ENCODE measurements around the gene COL13A1. TPM values are rescaled to one million over a fixed set of nuclear protein-coding genes. Genes with fewer than 3 reads are reported as not detected.

COL13A1 gene
- total RNA-seq, 1 experiment from 2014 or later, result 3.6 TPM

- H3K4me3 Mint-ChIP-seq, result no peak overlapping the region; a peak in 1 of 5 replicates
Observed at GRCh38 chr10:69847458-69847857, 45.8 kb downstream of the COL13A1 start.

More at GRCh38 chr10:69847458-69847857, 45.8 kb downstream of the COL13A1 start:
- Mint-ChIP-seq H3K36me3 (ENCODE audit: insufficient read depth in 1 of 3, low read depth in 3 of 3) (no peaks in the 10 kb centered on the region), H3K27me3 (ENCODE audit: low read depth) (no peaks in the 10 kb centered on the region; the same call in 1 of the 2 replicates), H3K27ac (no peak overlapping the region), H3K9me3 (no peaks in the 10 kb centered on the region), H3K4me1 (peaks cover 72 to 73% of the 10 kb centered on the region in 2 experiments)
- Histone ChIP-seq H3K23me2 (ENCODE audit: insufficient read length, low read depth, low read length, poor library complexity, severe bottlenecking) (no peaks in the 10 kb centered on the region), H2AFZ (ENCODE audit: low read length) (no peak overlapping the region), H3K9me3 (ENCODE audit: control insufficient read depth, low read depth, low read length) (no peaks in the 10 kb centered on the region), H3K79me2 (ENCODE audit: insufficient read depth, low read length) (no peaks in the 10 kb centered on the region), H2AK5ac (ENCODE audit: insufficient read length, low read length) (no peak overlapping the region), H3K4ac (ENCODE audit: low read depth, low read length) (no peak overlapping the region), H3T11ph (ENCODE audit: low read length) (no peak overlapping the region), H3K9ac (ENCODE audit: extremely low read depth, insufficient read length, low read length) (no peak overlapping the region), H3K18ac (ENCODE audit: insufficient read length, low read depth, low read length) (no peak overlapping the region), H3K27ac (ENCODE audit: insufficient read length, low read depth, low read length) (no peak overlapping the region), H2BK12ac (ENCODE audit: insufficient read length, low read depth, low read length) (no peak overlapping the region), H3K14ac (ENCODE audit: insufficient read depth, low read length) (no peak overlapping the region), H4K5ac (ENCODE audit: insufficient read length, low read depth, low read length) (no peak overlapping the region), H2BK5ac (ENCODE audit: insufficient read length, low read length) (no peak overlapping the region), H3K56ac (ENCODE audit: insufficient read length, low read depth, low read length) (no peak overlapping the region), H4K91ac (ENCODE audit: insufficient read length, low read depth, low read length) (no peak overlapping the region), H4K20me1 (ENCODE audit: control insufficient read depth, insufficient read depth, insufficient read length) (no peaks in the 10 kb centered on the region), H3K4me2 (ENCODE audit: insufficient read depth, insufficient read length, low read length) (no peak overlapping the region), H3K23ac (ENCODE audit: insufficient read length, low read depth, low read length) (no peak overlapping the region), H2BK120ac (ENCODE audit: low read depth, low read length, poor library complexity, severe bottlenecking) (no peak overlapping the region), H3K4me1 (ENCODE audit: insufficient read depth, low read length) (peaks cover 31% of the 10 kb centered on the region), H2BK20ac (ENCODE audit: low read depth, low read length, poor library complexity, severe bottlenecking) (no peak overlapping the region), H2BK15ac (ENCODE audit: low read depth, low read length) (no peak overlapping the region), H3K79me1 (ENCODE audit: insufficient read depth, low read depth, low read length, poor library complexity, severe bottlenecking) (no peaks in the 10 kb centered on the region), H3K27me3 (ENCODE audit: insufficient read depth, low read length) (no peaks in the 10 kb centered on the region), H4K8ac (replicated peaks; ENCODE audit: insufficient read length, low read depth, low read length) (no peak overlapping the region)
- no CpG with 5 or more reads among the region's 5 CpGs for WGBS (ENCODE audit: extremely low coverage, insufficient read length, low lambda C conversion rate)
- no peak for DNase-seq
- no peak for TF ChIP-seq CTCF (conservative IDR thresholded peaks at IDR 0.05)

All from H9 (cell line).